PC-9 (cell line): Measurements from ENCODE around the gene CCNF. TPM values are rescaled to one million over a fixed set of nuclear protein-coding genes. Genes with fewer than 3 reads are reported as not detected.

Experiments
- BruUV-seq: library from RNA; stranded (reverse); fragments of 400-500 nt; replicated peaks from 2 replicates; lab custom pipeline; 2021; lab: Mats Ljungman, UMichigan
- CTCF ChIA-PET: fragments of 300-600 bp; sonication (Branson Sonifier 250); formaldehyde crosslinking; loops from one replicate; lab custom pipeline; 2022; ENCODE audit warnings: antibody characterized with exemption; lab: Charles Lee
- POLR2A ChIA-PET: fragments of 300-600 bp; sonication (Branson Sonifier 250); formaldehyde crosslinking; loops from one replicate; lab custom pipeline; 2022; ENCODE audit warnings: antibody characterized with exemption; ENCODE audit not compliant: unreplicated experiment; lab: Charles Lee
- DNase-seq, 2 experiments: peaks; one replicate each; pipeline versions ENCODE4 v3.0.0 to v3.0.0-alpha.2; 2015 to 2022; ENCODE audit warnings: mixed read lengths in 1 of 2
- H2AFZ ChIP-seq: fragments of 200-600 bp; sonication (generic); 2 replicates; pipeline ENCODE4 v1.8.1; 2017; ENCODE audit warnings: antibody characterized with exemption
- H3F3A ChIP-seq: fragments of 200-600 bp; sonication (generic); 2 replicates; pipeline ENCODE4 v1.8.1; 2017; ENCODE audit warnings: antibody characterized with exemption, mild to moderate bottlenecking, low read depth; ENCODE audit not compliant: insufficient read depth
- H3K27ac ChIP-seq: fragments of 200-600 bp; sonication (generic); 2 replicates; pipeline ENCODE4 v1.6.1; 2016; ENCODE audit warnings: mixed run types
- H3K27me3 ChIP-seq: fragments of 200-600 bp; sonication (generic); 2 replicates; pipeline ENCODE4 v1.6.1; 2016; ENCODE audit warnings: low read depth, mixed run types; ENCODE audit not compliant: insufficient read depth
- H3K36me3 ChIP-seq: fragments of 200-600 bp; sonication (generic); 2 replicates; pipeline ENCODE4 v1.6.1; 2016; ENCODE audit warnings: low read depth, mixed run types
- H3K4me1 ChIP-seq: fragments of 200-600 bp; sonication (generic); replicated peaks from 2 replicates; pipeline ENCODE4 v1.6.1; 2016; ENCODE audit warnings: mixed run types; ENCODE audit not compliant: insufficient read depth
- H3K4me2 ChIP-seq: fragments of 200-600 bp; sonication (generic); 2 replicates; pipeline ENCODE4 v1.6.1; 2017; ENCODE audit warnings: mixed run types
- H3K4me3 ChIP-seq: fragments of 200-600 bp; sonication (generic); 2 replicates; pipeline ENCODE4 v1.6.1; 2016; ENCODE audit warnings: mixed run types
- H3K79me2 ChIP-seq: fragments of 200-600 bp; sonication (generic); 2 replicates; pipeline ENCODE4 v1.6.1; 2017; ENCODE audit warnings: low read depth, mixed run types
- H3K9me2 ChIP-seq: fragments of 200-600 bp; sonication (generic); 2 replicates; pipeline ENCODE4 v1.8.1; 2017; ENCODE audit warnings: mild to moderate bottlenecking; ENCODE audit not compliant: insufficient read depth
- H3K9me3 ChIP-seq: fragments of 200-600 bp; sonication (generic); 2 replicates; pipeline ENCODE4 v1.8.1; 2016; ENCODE audit warnings: low read depth; ENCODE audit not compliant: insufficient read depth
- H4K20me1 ChIP-seq: fragments of 200-600 bp; sonication (generic); 2 replicates; pipeline ENCODE4 v1.8.1; 2017; ENCODE audit not compliant: insufficient read depth
- EZH2 ChIP-seq: fragments of 200-600 bp; sonication (generic); IDR thresholded peaks from 2 replicates; pipeline ENCODE4 v1.8.0; 2017; ENCODE audit warnings: antibody characterized with exemption, low read depth
- intact Hi-C: fragments of 100-400 bp; cut with micrococcal nuclease; formaldehyde crosslinking; loops from one replicate; pipeline ENCODE4 v1.10.0; 2022; ENCODE audit not compliant: unreplicated experiment
- total RNA-seq: library from RNA; stranded (reverse); gene quantifications from 2 replicates; pipeline ENCODE4 v1.2.3, GENCODE V29; 2021
- TF ChIP-seq, protein P1 (sequence below): fragments of 200-600 bp; sonication (generic); conservative IDR thresholded peaks from 2 replicates; pipeline ENCODE4 v1.6.1; 2017; ENCODE audit warnings: mixed run types, antibody characterized with exemption, mild to moderate bottlenecking, moderate library complexity

CCNF gene
- total RNA-seq, 1 experiment from 2014 or later = 69.0 TPM

DNA sequence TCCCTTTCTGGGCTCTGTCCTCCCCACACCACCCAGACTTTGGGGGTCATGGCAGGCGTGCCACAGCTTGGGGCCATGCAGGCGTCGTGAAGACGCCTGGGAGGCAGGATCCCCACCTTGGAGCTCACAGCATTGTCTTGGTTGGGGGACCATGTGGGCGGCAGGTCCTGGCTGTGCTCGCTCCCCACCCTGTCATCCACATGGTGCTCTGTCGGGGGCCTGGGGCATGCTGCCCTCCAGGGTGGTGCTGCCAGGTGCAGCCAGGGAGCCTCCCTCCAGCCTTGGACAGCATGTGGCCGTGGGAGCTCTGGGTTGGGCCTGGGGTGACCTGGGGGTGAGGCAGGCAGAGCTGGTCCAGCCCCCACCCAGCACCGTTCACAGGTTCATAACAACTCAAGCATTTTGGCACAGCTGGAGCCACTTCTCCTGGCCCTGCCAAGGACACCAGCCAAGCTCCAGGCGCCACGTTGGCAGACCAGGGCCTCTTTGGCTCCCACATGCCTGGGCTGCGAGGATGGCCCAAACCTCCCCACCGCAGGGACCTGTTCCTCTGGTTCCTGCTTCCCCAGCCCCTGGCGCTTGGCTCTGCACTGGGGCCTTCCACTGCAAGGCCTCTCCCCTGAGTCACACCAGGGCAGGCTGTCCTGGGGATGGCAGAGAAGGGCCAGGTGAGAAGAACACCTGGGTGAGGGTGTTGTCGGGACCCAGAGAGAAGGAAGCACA lies 69.4 kb downstream of the CCNF start:
- ChIA-PET POLR2A (interaction anchor here (0.5 to 0.6 kb wide), 2 partner anchors 20 to 35 kb away, joined by 4 to 8 read pairs; no protein-coding TSS in a partner anchor), CTCF (no interaction called here)
- Histone ChIP-seq H3K36me3 (no peaks in the 10 kb centered on the region), H3K4me2 (no peak overlapping the region), H3F3A (peaks cover 14% of the 10 kb centered on the region), H3K79me2 (no peaks in the 10 kb centered on the region), H2AFZ (no peak overlapping the region), H3K9me3 (no peaks in the 10 kb centered on the region), H3K4me3 (no peak overlapping the region), H3K27me3 (no peaks in the 10 kb centered on the region), H3K9me2 (no peaks in the 10 kb centered on the region), H3K4me1 (0 out of 2 replicates have a peak, but pooled peaks cover 5% of the 10 kb centered on the region), H3K27ac (no peak overlapping the region), H4K20me1 (peaks cover 9% of the 10 kb centered on the region; the same call in 1 of the 2 replicates)
- no TSS peak for BruUV-seq
- peak; percentile 60 to 80 for DNase-seq
- intact Hi-C loops = no loop called here
- TF ChIP-seq, protein P1, sequence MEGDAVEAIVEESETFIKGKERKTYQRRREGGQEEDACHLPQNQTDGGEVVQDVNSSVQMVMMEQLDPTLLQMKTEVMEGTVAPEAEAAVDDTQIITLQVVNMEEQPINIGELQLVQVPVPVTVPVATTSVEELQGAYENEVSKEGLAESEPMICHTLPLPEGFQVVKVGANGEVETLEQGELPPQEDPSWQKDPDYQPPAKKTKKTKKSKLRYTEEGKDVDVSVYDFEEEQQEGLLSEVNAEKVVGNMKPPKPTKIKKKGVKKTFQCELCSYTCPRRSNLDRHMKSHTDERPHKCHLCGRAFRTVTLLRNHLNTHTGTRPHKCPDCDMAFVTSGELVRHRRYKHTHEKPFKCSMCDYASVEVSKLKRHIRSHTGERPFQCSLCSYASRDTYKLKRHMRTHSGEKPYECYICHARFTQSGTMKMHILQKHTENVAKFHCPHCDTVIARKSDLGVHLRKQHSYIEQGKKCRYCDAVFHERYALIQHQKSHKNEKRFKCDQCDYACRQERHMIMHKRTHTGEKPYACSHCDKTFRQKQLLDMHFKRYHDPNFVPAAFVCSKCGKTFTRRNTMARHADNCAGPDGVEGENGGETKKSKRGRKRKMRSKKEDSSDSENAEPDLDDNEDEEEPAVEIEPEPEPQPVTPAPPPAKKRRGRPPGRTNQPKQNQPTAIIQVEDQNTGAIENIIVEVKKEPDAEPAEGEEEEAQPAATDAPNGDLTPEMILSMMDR = no peak
- no peak for TF ChIP-seq EZH2

DNA sequence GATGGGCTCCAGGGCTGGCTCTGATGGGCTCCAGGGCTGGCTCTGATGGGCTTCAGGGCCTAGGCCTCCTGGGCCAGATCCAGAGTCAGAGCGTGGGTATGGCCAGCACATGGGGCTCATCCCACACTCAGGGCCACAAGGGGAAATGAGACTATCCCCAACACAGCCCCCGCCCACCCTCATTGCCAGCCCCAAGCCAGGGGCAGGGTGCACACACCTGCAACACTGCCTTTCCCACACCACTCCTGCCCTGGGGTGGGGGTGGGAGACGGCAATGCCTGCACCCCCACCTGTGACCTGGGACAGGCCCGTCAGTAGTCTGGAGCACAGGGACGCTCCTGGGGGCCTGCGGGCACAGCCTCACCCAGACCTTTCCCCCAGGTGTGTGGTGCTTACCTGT lies 70.2 kb downstream of the CCNF start:
- Histone ChIP-seq H3K79me2 (no peaks in the 10 kb centered on the region), H3K4me2 (no peak overlapping the region), H3F3A (peaks cover 16% of the 10 kb centered on the region), H3K9me2 (no peaks in the 10 kb centered on the region), H3K4me1 (0 out of 2 replicates have a peak, but pooled peaks cover 5% of the 10 kb centered on the region), H3K9me3 (no peaks in the 10 kb centered on the region), H2AFZ (no peak overlapping the region), H3K27me3 (no peaks in the 10 kb centered on the region), H4K20me1 (peaks cover 9% of the 10 kb centered on the region; the same call in 1 of the 2 replicates), H3K4me3 (no peak overlapping the region), H3K27ac (no peak overlapping the region), H3K36me3 (no peaks in the 10 kb centered on the region)
- BruUV-seq = no TSS peak
- no peak for TF ChIP-seq EZH2
- TF ChIP-seq, protein P1 = no peak
- POLR2A ChIA-PET = interaction anchor here (0.6 kb wide), 1 partner anchor 20 kb away, joined by 4 read pairs; no protein-coding TSS in a partner anchor
- CTCF ChIA-PET = no interaction called here
- intact Hi-C loops = no loop called here
- no peak for DNase-seq

GRCh38 chr16:2499890-2500429 lies 70.7 kb downstream of the CCNF start:
- ChIA-PET POLR2A (no interaction called here), CTCF (no interaction called here)
- no TSS peak for BruUV-seq
- Histone ChIP-seq H3F3A (peaks cover 20% of the 10 kb centered on the region), H3K9me2 (no peaks in the 10 kb centered on the region), H3K9me3 (no peaks in the 10 kb centered on the region), H3K27ac (no peak overlapping the region), H3K27me3 (no peaks in the 10 kb centered on the region), H3K36me3 (no peaks in the 10 kb centered on the region), H3K4me2 (no peak overlapping the region), H3K4me3 (no peak overlapping the region), H4K20me1 (peaks cover 9% of the 10 kb centered on the region; the same call in 1 of the 2 replicates), H3K4me1 (0 out of 2 replicates have a peak, but pooled peaks cover 5% of the 10 kb centered on the region), H3K79me2 (no peaks in the 10 kb centered on the region), H2AFZ (no peak overlapping the region)
- intact Hi-C loops = loop anchor here (5.0 kb wide), 3 partner anchors 73 to 303 kb away; partner anchors contain the start of genes CASKIN1, CCNF and ECI1
- no peak for DNase-seq
- TF ChIP-seq EZH2 = no peak
- TF ChIP-seq, protein P1 = no peak
